HEK293 (cell line): ENCODE data around the gene COTL1.

Experiments used
- CTCF ChIA-PET: fragments of 350-600 bp; formaldehyde crosslinking; extraction: SDS; loops from one replicate; lab custom pipeline; 2021; ENCODE audit warnings: antibody characterized with exemption; lab: Yijun Ruan, JAX
- POLR2A ChIA-PET: fragments of 300-600 bp; formaldehyde crosslinking; extraction: SDS; loops from one replicate; lab custom pipeline; 2020; ENCODE audit warnings: antibody characterized with exemption, inconsistent platforms; lab: Yijun Ruan, JAX
- H3K27ac ChIP-seq: fragments of 200-500 bp; sonication (Bioruptor generic); 2 replicates; pipeline ENCODE4 v1.5.1; 2014; ENCODE audit warnings: low read depth, low read length, control low read depth, inconsistent platforms; ENCODE audit errors: extremely low read depth
- H3K36me3 ChIP-seq, 2 experiments: fragments of 200-500 bp in 1 of 2; sonication (Bioruptor generic) in 1 of 2; 1 replicate in 1 of 2; 2 replicates in 1 of 2; pipeline ENCODE4 v1.5.1; 2014 to 2017; ENCODE audit warnings: inconsistent platforms in 2 of 2, low read length in 2 of 2; ENCODE audit not compliant: control insufficient read depth in 2 of 2, insufficient read depth in 1 of 2
- H3K4me1 ChIP-seq: fragments of 200-500 bp; sonication (Bioruptor generic); 2 replicates; pipeline ENCODE4 v1.5.1; 2014; ENCODE audit warnings: mild to moderate bottlenecking, low read length, inconsistent platforms; ENCODE audit not compliant: control insufficient read depth, insufficient read depth
- H3K4me3 ChIP-seq: 2 replicates; pipeline ENCODE4 v1.5.1; 2011; ENCODE audit warnings: low read depth, mild to moderate bottlenecking, control low read depth, low read length, moderate library complexity
- H3K9me3 ChIP-seq: fragments of 200-500 bp; sonication (Bioruptor generic); 2 replicates; pipeline ENCODE4 v1.5.1; 2014; ENCODE audit warnings: low read depth, low read length, inconsistent platforms; ENCODE audit not compliant: control insufficient read depth, insufficient read depth
- AEBP2 ChIP-seq: fragments of 450-650 bp; formaldehyde crosslinking; IDR thresholded peaks from 2 replicates; pipeline ENCODE4 v1.5.1; 2016; ENCODE audit warnings: missing biosample characterization, missing genetic modification characterization, borderline replicate concordance
- BCL11B ChIP-seq: fragments of 450-650 bp; formaldehyde crosslinking; IDR thresholded peaks from 2 replicates; pipeline ENCODE4 v1.5.1; 2016; ENCODE audit warnings: low read depth, missing biosample characterization, missing genetic modification characterization
- EGR2 ChIP-seq: fragments of 450-650 bp; formaldehyde crosslinking; IDR thresholded peaks from 2 replicates; pipeline ENCODE4 v1.5.1; 2016; ENCODE audit warnings: low read depth, missing biosample characterization, missing genetic modification characterization
- HOXD13 ChIP-seq: sonication (generic); formaldehyde crosslinking; IDR thresholded peaks from 2 replicates; pipeline ENCODE4 v1.8.0; 2022; ENCODE audit warnings: missing genetic modification reagents, borderline replicate concordance
- KLF10 ChIP-seq: fragments of 450-650 bp; IDR thresholded peaks from 2 replicates; pipeline ENCODE4 v1.5.1; 2018; ENCODE audit warnings: missing biosample characterization, mild to moderate bottlenecking, missing genetic modification characterization
- OSR2 ChIP-seq: fragments of 450-650 bp; formaldehyde crosslinking; IDR thresholded peaks from 2 replicates; pipeline ENCODE4 v1.5.1; 2016; ENCODE audit warnings: missing biosample characterization, missing genetic modification characterization
- SALL2 ChIP-seq: fragments of 450-650 bp; formaldehyde crosslinking; IDR thresholded peaks from 2 replicates; pipeline ENCODE4 v1.5.0; 2017; ENCODE audit warnings: missing biosample characterization, mild to moderate bottlenecking, missing genetic modification characterization, borderline replicate concordance
- TCF7L2 ChIP-seq: IDR thresholded peaks from 2 replicates; pipeline ENCODE4 v1.6.1; 2011; ENCODE audit warnings: low read depth, mild to moderate bottlenecking, inconsistent platforms, low read length, moderate library complexity, borderline replicate concordance
- WT1 ChIP-seq: fragments of 450-650 bp; formaldehyde crosslinking; IDR thresholded peaks from 2 replicates; pipeline ENCODE4 v1.5.1; 2016; ENCODE audit warnings: missing biosample characterization, missing genetic modification characterization
- ZBTB10 ChIP-seq: fragments of 450-650 bp; formaldehyde crosslinking; IDR thresholded peaks from 2 replicates; pipeline ENCODE4 v1.5.1; 2016; ENCODE audit warnings: missing biosample characterization, missing genetic modification characterization
- ZBTB20 ChIP-seq: fragments of 450-650 bp; formaldehyde crosslinking; IDR thresholded peaks from 2 replicates; pipeline ENCODE4 v1.5.1; 2016; ENCODE audit warnings: missing biosample characterization, missing genetic modification characterization
- ZBTB26 ChIP-seq: fragments of 450-650 bp; formaldehyde crosslinking; optimal IDR thresholded peaks from 2 replicates; pipeline ENCODE3; 2016; ENCODE audit warnings: missing biosample characterization, mild to moderate bottlenecking, missing genetic modification characterization
- ZBTB48 ChIP-seq: fragments of 450-650 bp; formaldehyde crosslinking; IDR thresholded peaks from 2 replicates; pipeline ENCODE4 v1.5.1; 2016; ENCODE audit warnings: missing biosample characterization, missing genetic modification characterization
- ZEB2 ChIP-seq: fragments of 450-650 bp; formaldehyde crosslinking; IDR thresholded peaks from 2 replicates; pipeline ENCODE4 v1.5.1; 2016; ENCODE audit warnings: missing biosample characterization, missing genetic modification characterization
- ZFHX2 ChIP-seq: fragments of 450-650 bp; formaldehyde crosslinking; conservative IDR thresholded peaks from 2 replicates; pipeline ENCODE4 v1.5.1; 2016; ENCODE audit warnings: missing biosample characterization, missing genetic modification characterization
- ZIC2 ChIP-seq: fragments of 450-650 bp; formaldehyde crosslinking; IDR thresholded peaks from 2 replicates; pipeline ENCODE4 v1.5.1; 2016; ENCODE audit warnings: missing biosample characterization, missing genetic modification characterization
- ZNF202 ChIP-seq: fragments of 450-650 bp; formaldehyde crosslinking; IDR thresholded peaks from 2 replicates; pipeline ENCODE4 v1.5.1; 2016; ENCODE audit warnings: missing biosample characterization, missing genetic modification characterization, borderline replicate concordance
- ZNF335 ChIP-seq: fragments of 450-650 bp; formaldehyde crosslinking; conservative IDR thresholded peaks from 2 replicates; pipeline ENCODE4 v1.5.1; 2016; ENCODE audit warnings: missing biosample characterization, missing genetic modification characterization
- ZNF394 ChIP-seq: fragments of 450-650 bp; formaldehyde crosslinking; IDR thresholded peaks from 2 replicates; pipeline ENCODE4 v1.5.1; 2016; ENCODE audit warnings: missing biosample characterization, missing genetic modification characterization, mild to moderate bottlenecking, moderate library complexity, borderline replicate concordance
- ZNF404 ChIP-seq: fragments of 450-650 bp; formaldehyde crosslinking; IDR thresholded peaks from 2 replicates; pipeline ENCODE4 v1.5.1; 2017; ENCODE audit warnings: missing biosample characterization, missing genetic modification characterization
- ZNF416 ChIP-seq: fragments of 450-650 bp; formaldehyde crosslinking; IDR thresholded peaks from 2 replicates; pipeline ENCODE4 v1.5.1; 2016; ENCODE audit warnings: missing biosample characterization, missing genetic modification characterization
- ZNF600 ChIP-seq: fragments of 450-650 bp; formaldehyde crosslinking; IDR thresholded peaks from 2 replicates; pipeline ENCODE4 v1.5.1; 2016; ENCODE audit warnings: missing biosample characterization, missing genetic modification characterization
- ZNF623 ChIP-seq: fragments of 450-650 bp; formaldehyde crosslinking; IDR thresholded peaks from 2 replicates; pipeline ENCODE4 v1.5.1; 2016; ENCODE audit warnings: missing biosample characterization, missing genetic modification characterization
- ZNF629 ChIP-seq: fragments of 450-650 bp; formaldehyde crosslinking; IDR thresholded peaks from 2 replicates; pipeline ENCODE4 v1.5.1; 2017; ENCODE audit warnings: missing biosample characterization, missing genetic modification characterization
- ZNF658 ChIP-seq: fragments of 450-650 bp; formaldehyde crosslinking; IDR thresholded peaks from 2 replicates; pipeline ENCODE4; 2016; ENCODE audit warnings: missing biosample characterization, missing genetic modification characterization
- ZNF677 ChIP-seq: fragments of 450-650 bp; IDR thresholded peaks from 2 replicates; pipeline ENCODE4 v1.5.0; 2018; ENCODE audit warnings: missing biosample characterization, mild to moderate bottlenecking, missing genetic modification characterization, moderate library complexity
- ZNF776 ChIP-seq: fragments of 450-650 bp; formaldehyde crosslinking; IDR thresholded peaks from 2 replicates; pipeline ENCODE4 v1.5.0; 2017; ENCODE audit warnings: missing biosample characterization, missing genetic modification characterization, borderline replicate concordance
- ZNF777 ChIP-seq: fragments of 450-650 bp; formaldehyde crosslinking; IDR thresholded peaks from 2 replicates; pipeline ENCODE4 v1.5.1; 2017; ENCODE audit warnings: missing biosample characterization, missing genetic modification characterization, borderline replicate concordance
- ZNF785 ChIP-seq: fragments of 450-650 bp; formaldehyde crosslinking; IDR thresholded peaks from 2 replicates; pipeline ENCODE4 v1.5.1; 2016; ENCODE audit warnings: missing biosample characterization, missing genetic modification characterization
- ZNF837 ChIP-seq: fragments of 450-650 bp; formaldehyde crosslinking; IDR thresholded peaks from 2 replicates; pipeline ENCODE4 v1.5.1; 2016; ENCODE audit warnings: missing biosample characterization, missing genetic modification characterization
- ZXDB ChIP-seq: fragments of 450-650 bp; formaldehyde crosslinking; IDR thresholded peaks from 2 replicates; pipeline ENCODE4 v1.5.1; 2016; ENCODE audit warnings: missing biosample characterization, missing genetic modification characterization

Gene COTL1

GRCh38 chr16:84618581-84619460, 943 bp upstream of the COTL1 start (continued):
- TF ChIP-seq ZBTB48 (tag by site-specific recombination): peak; percentile 81; the same call in 1 of the 2 replicates
- peak; percentile 61 for TF ChIP-seq ZXDB
- TF ChIP-seq ZIC2: peak; percentile 64
- peak; percentile 38; the same call in 1 of the 2 replicates for TF ChIP-seq ZEB2 (tag by site-specific recombination)
- TF ChIP-seq ZNF623: no peak
- TF ChIP-seq ZNF777 (tag by site-specific recombination): no peak
- peak; percentile 61; the same call in 1 of the 2 replicates for TF ChIP-seq ZNF629
- no peak for TF ChIP-seq ZNF404 (tag by site-specific recombination)
- no peak for TF ChIP-seq AEBP2 (tag by site-specific recombination)
- TF ChIP-seq ZNF416 (tag by site-specific recombination): no peak
- no peak; the same call in 1 of the 2 replicates for TF ChIP-seq ZFHX2
- TF ChIP-seq ZBTB10 (tag by site-specific recombination): no peak
- TF ChIP-seq ZNF202: no peak
- no peak for TF ChIP-seq KLF10 (tag by site-specific recombination)
- no peak for TF ChIP-seq ZBTB20 (tag by site-specific recombination)
- no peak for TF ChIP-seq ZNF394 (tag by site-specific recombination)
- TF ChIP-seq ZNF785: 0 out of 2 replicates have a peak, but pooled peaks have one; percentile 17
- TF ChIP-seq OSR2: no peak
- no peak for TF ChIP-seq TCF7L2
- TF ChIP-seq, all 188 proteins: peak for 30

GRCh38 chr16:84617041-84617790, 662 bp downstream of the COTL1 start:
- Histone ChIP-seq H3K27ac (no peak overlapping the region; the same call in 1 of the 2 replicates), H3K9me3 (no peaks in the 10 kb centered on the region), H3K4me1 (peaks cover 4% of the 10 kb centered on the region; the same call in 1 of the 2 replicates), H3K36me3 (peaks cover 0 to 15% of the 10 kb centered on the region in 2 experiments; a peak in 1 of 3 replicates), H3K4me3 (peak overlapping the region; percentile 47)
- CTCF ChIA-PET: no interaction called here
- POLR2A ChIA-PET: no interaction called here
- TF ChIP-seq ZNF335 (tag by site-specific recombination): peak; percentile 93
- TF ChIP-seq ZBTB26 (tag by site-specific recombination): peak; percentile 91
- peak; percentile 62; the same call in 1 of the 2 replicates for TF ChIP-seq ZNF600 (tag by site-specific recombination)
- TF ChIP-seq ZNF837 (tag by site-specific recombination): no peak
- no peak for TF ChIP-seq BCL11B (tag by site-specific recombination)
- 0 out of 2 replicates have a peak, but pooled peaks have one; percentile 5 for TF ChIP-seq EGR2 (tag by site-specific recombination)
- TF ChIP-seq HOXD13 (CRISPR knock-in tag): no peak
- no peak for TF ChIP-seq ZNF677 (tag by site-specific recombination)
- no peak for TF ChIP-seq ZNF776
- no peak for TF ChIP-seq ZNF658
- no peak for TF ChIP-seq SALL2 (tag by site-specific recombination)
- peak; percentile 31; the same call in 1 of the 2 replicates for TF ChIP-seq WT1 (tag by site-specific recombination)
- TF ChIP-seq ZNF777 (tag by site-specific recombination): no peak
